Neural cell (in vitro differentiated cells): ENCODE data around the gene SNTG2. TPM values are rescaled to one million over a fixed set of nuclear protein-coding genes. Genes with fewer than 3 reads are reported as not detected.
"Not testable (repeated sequence)": the region's sequence is repeated elsewhere in the genome, so short reads cannot be mapped to it uniquely, and the experiment has no call there.

Experiments
- H2AFZ ChIP-seq: fragments of 200-600, 300-800 bp; sonication (generic), shearing (Covaris generic); 2 replicates; pipeline ENCODE4 v1.6.0; 2014; ENCODE audit warnings: low read depth, mild to moderate bottlenecking, antibody characterized with exemption, low read length, moderate library complexity
- H3F3A ChIP-seq: fragments of 200-600 bp; shearing (Covaris generic); 2 replicates; pipeline ENCODE4 v1.6.1; 2016; ENCODE audit warnings: mild to moderate bottlenecking, moderate library complexity, mixed read lengths, antibody characterized with exemption, low read length; ENCODE audit not compliant: insufficient read depth, poor library complexity, severe bottlenecking
- H3K27ac ChIP-seq: fragments of 200-600, 300-800 bp; sonication (generic), shearing (Covaris generic); 2 replicates; pipeline ENCODE4 v1.5.1; 2014; ENCODE audit warnings: mild to moderate bottlenecking, low read length, moderate library complexity
- H3K27me3 ChIP-seq: fragments of 300-800, 200-600 bp; sonication (generic), shearing (Covaris generic); 2 replicates; pipeline ENCODE4 v1.6.0; 2014; ENCODE audit warnings: mild to moderate bottlenecking, low read depth, low read length, moderate library complexity; ENCODE audit not compliant: insufficient read depth
- H3K36me3 ChIP-seq: fragments of 300-800, 200-600 bp; sonication (generic), shearing (Covaris generic); 2 replicates; pipeline ENCODE4 v1.5.1; 2014; ENCODE audit warnings: mild to moderate bottlenecking, antibody characterized with exemption, low read length, moderate library complexity; ENCODE audit not compliant: insufficient read depth
- H3K4me2 ChIP-seq: fragments of 300-800, 200-600 bp; sonication (generic), shearing (Covaris generic); 2 replicates; pipeline ENCODE4 v1.6.0; 2014; ENCODE audit warnings: mild to moderate bottlenecking, low read length
- H3K4me3 ChIP-seq: fragments of 300-800, 200-600 bp; sonication (generic), shearing (Covaris generic); 2 replicates; pipeline ENCODE4 v1.5.1; 2014; ENCODE audit warnings: mild to moderate bottlenecking, low read length, moderate library complexity
- H3K79me2 ChIP-seq: fragments of 200-600 bp; shearing (Covaris generic); replicated peaks from 2 replicates; pipeline ENCODE4 v1.6.0; 2014; ENCODE audit warnings: mild to moderate bottlenecking, low read length, moderate library complexity; ENCODE audit not compliant: insufficient read depth
- H3K9ac ChIP-seq: fragments of 300-800, 200-600 bp; sonication (generic), shearing (Covaris generic); 2 replicates; pipeline ENCODE4 v1.6.1; 2016; ENCODE audit warnings: mild to moderate bottlenecking, low read length, mixed read lengths
- H3K9me2 ChIP-seq: fragments of 200-600 bp; shearing (Covaris generic); 2 replicates; pipeline ENCODE4 v1.6.1; 2016; ENCODE audit warnings: mild to moderate bottlenecking, low read length, mixed read lengths; ENCODE audit not compliant: insufficient read depth
- H3K9me3 ChIP-seq: fragments of 200-600, 300-800 bp; sonication (generic), shearing (Covaris generic); 2 replicates; pipeline ENCODE4 v1.6.1; 2016; ENCODE audit warnings: mild to moderate bottlenecking, mixed run types, low read length, moderate library complexity, mixed read lengths
- H4K20me1 ChIP-seq: fragments of 200-600 bp; shearing (Covaris generic); 2 replicates; pipeline ENCODE4 v1.6.1; 2016; ENCODE audit warnings: mild to moderate bottlenecking, mixed run types; ENCODE audit not compliant: insufficient read depth
- EP300 ChIP-seq: fragments of 450-650 bp; conservative IDR thresholded peaks from 2 replicates; pipeline ENCODE4 v1.6.1; 2014; ENCODE audit warnings: antibody characterized with exemption, mild to moderate bottlenecking, moderate library complexity; ENCODE audit not compliant: poor library complexity, severe bottlenecking
- EZH2 ChIP-seq: fragments of 200-600, 300-800 bp; shearing (Covaris generic), sonication (generic); IDR thresholded peaks from 2 replicates; pipeline ENCODE4 v1.6.1; 2014; ENCODE audit warnings: antibody characterized with exemption, low read length, borderline replicate concordance, mild to moderate bottlenecking; ENCODE audit not compliant: insufficient read depth, poor library complexity, severe bottlenecking
- MXI1 ChIP-seq: fragments of 450-650 bp; conservative IDR thresholded peaks from 2 replicates; pipeline ENCODE4 v1.6.1; 2014; ENCODE audit warnings: antibody characterized with exemption, mild to moderate bottlenecking; ENCODE audit not compliant: poor library complexity, severe bottlenecking
- POLR2AphosphoS5 ChIP-seq: IDR thresholded peaks from 2 replicates; pipeline ENCODE4 v1.6.1; 2012
- RAD21 ChIP-seq: fragments of 450-650 bp; conservative IDR thresholded peaks from 2 replicates; pipeline ENCODE4 v1.6.1; 2014; ENCODE audit warnings: antibody characterized with exemption, mild to moderate bottlenecking, moderate library complexity
- SMC3 ChIP-seq: fragments of 450-650 bp; conservative IDR thresholded peaks from 2 replicates; pipeline ENCODE4 v1.6.1; 2014; ENCODE audit warnings: antibody characterized with exemption, mild to moderate bottlenecking, moderate library complexity; ENCODE audit not compliant: poor library complexity
- TAF1 ChIP-seq: IDR thresholded peaks from 2 replicates; pipeline ENCODE4 v1.6.1; 2012; ENCODE audit warnings: low read depth
- polyA plus RNA-seq: library from polyadenylated mRNA; depleted of rRNA; stranded (reverse); fragments of >200 nt; gene quantifications from 2 replicates; pipeline ENCODE4 v1.2.3, GENCODE V29; 2014
- TF ChIP-seq, protein P1 (sequence below): IDR thresholded peaks from 2 replicates; pipeline ENCODE4 v1.6.1; 2012; ENCODE audit warnings: borderline replicate concordance
- TF ChIP-seq, protein P2 (sequence below): fragments of 450-650 bp; IDR thresholded peaks from 2 replicates; pipeline ENCODE4 v1.5.1; 2014; ENCODE audit warnings: antibody characterized with exemption, mild to moderate bottlenecking, moderate library complexity; ENCODE audit not compliant: poor library complexity, severe bottlenecking

SNTG2 gene
- polyA plus RNA-seq, 1 donor from 2014 or later, result not detected

DNA sequence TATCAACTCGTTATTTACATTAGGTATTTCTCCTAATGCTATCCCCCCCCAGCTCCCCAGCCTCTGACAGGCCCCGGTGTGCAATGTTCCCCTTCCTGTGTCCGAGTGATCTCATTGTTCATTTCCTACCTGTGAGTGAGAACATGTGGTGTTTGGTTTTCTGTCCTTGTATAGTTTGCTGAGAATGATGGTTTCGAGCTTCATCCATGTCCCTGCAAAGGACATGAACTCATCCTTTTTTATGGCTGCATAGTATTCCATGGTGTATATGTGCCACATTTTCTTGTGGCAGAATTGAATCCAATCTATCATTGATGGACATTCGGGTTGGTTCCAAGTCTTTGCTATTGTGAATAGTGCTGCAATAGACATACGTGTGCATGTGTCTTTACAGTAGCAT, 439.5 kb downstream of the SNTG2 start:
- not testable (repeated sequence) for H3K9me2 ChIP-seq, H3K79me2 ChIP-seq, H3K27ac ChIP-seq, H3K27me3 ChIP-seq, H2AFZ ChIP-seq, H3K36me3 ChIP-seq, H3F3A ChIP-seq, H3K9me3 ChIP-seq, H3K4me3 ChIP-seq, H4K20me1 ChIP-seq, H3K4me2 ChIP-seq, H3K9ac ChIP-seq

DNA sequence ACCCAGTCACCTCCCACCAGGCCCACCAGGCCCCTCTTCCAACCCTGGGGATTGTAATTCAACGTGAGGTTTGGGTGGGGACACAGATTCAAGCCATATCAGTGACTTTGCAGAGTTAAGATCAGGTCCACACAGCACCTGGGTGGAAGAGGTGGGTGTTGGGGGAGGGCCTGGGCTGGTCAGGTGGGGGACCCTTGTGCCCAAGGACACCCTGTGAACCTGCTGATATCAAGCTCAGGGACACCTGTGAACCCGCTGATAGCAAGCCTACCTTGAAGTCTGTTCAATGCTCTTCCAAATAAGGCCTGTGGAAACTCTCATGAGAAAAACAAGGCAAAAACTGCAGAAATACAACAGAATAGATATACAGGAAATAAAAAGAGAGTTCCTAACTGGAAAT, 442.7 kb downstream of the SNTG2 start:
- Histone ChIP-seq H3K36me3 (no peaks in the 10 kb centered on the region), H3K9ac (no peak overlapping the region), H3K9me3 (no peaks in the 10 kb centered on the region), H3K79me2 (no peaks in the 10 kb centered on the region), H3K9me2 (no peaks in the 10 kb centered on the region), H3K4me3 (no peak overlapping the region), H3K27me3 (no peaks in the 10 kb centered on the region), H3K27ac (no peak overlapping the region), H2AFZ (no peak overlapping the region), H3F3A (no peaks in the 10 kb centered on the region), H4K20me1 (no peaks in the 10 kb centered on the region), H3K4me2 (no peak overlapping the region)
- TF ChIP-seq MXI1, result no peak
- TF ChIP-seq TAF1, result no peak
- no peak for TF ChIP-seq EP300
- TF ChIP-seq RAD21, result no peak

DNA sequence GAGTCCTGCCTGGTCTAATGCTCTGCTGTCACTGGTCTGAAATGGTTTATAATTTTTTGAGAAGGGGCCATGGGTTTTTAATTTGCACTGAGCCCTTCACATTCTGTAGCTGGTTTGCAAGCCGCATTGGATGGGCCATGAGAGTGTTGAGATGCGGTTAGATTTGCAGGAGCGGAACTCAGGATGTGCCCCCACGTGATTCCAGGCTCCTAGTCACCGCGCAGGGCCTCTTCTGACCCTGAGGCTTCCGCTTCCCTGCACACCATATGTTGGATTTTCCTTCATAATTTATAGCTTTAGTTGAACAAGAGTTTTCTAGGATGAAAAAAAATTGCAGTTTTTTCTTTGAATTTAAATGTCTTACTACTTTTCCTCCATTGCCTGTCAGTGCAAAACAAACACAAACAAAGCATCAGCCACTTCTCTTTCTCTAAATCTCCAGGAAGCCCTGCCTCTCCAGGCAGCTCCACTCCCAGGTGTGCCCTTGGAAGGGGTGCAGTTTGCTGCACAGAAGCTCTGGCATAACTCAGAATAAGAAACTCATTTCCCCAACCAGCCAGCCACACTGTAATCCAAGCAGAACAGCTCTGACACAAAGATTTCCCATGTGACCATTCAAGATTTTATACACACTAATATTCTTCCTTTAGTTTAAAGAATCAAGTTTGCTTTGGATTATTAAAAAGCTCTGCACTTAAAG, 444.2 kb downstream of the SNTG2 start:
- no peak overlapping the region for H3K9ac ChIP-seq

More for the DNA sequence above, 444.2 kb downstream of the SNTG2 start:
- Histone ChIP-seq H3K4me3 (no peak overlapping the region), H3K4me2 (no peak overlapping the region), H4K20me1 (no peaks in the 10 kb centered on the region), H3K9me2 (no peaks in the 10 kb centered on the region), H2AFZ (no peak overlapping the region), H3K27me3 (no peaks in the 10 kb centered on the region), H3K27ac (no peak overlapping the region), H3K79me2 (no peaks in the 10 kb centered on the region), H3F3A (no peaks in the 10 kb centered on the region), H3K36me3 (no peaks in the 10 kb centered on the region), H3K9me3 (no peaks in the 10 kb centered on the region)
- no peak for TF ChIP-seq EZH2
- no peak for TF ChIP-seq POLR2AphosphoS5
- TF ChIP-seq RAD21, result no peak
- no peak for TF ChIP-seq SMC3
- TF ChIP-seq, protein P1, sequence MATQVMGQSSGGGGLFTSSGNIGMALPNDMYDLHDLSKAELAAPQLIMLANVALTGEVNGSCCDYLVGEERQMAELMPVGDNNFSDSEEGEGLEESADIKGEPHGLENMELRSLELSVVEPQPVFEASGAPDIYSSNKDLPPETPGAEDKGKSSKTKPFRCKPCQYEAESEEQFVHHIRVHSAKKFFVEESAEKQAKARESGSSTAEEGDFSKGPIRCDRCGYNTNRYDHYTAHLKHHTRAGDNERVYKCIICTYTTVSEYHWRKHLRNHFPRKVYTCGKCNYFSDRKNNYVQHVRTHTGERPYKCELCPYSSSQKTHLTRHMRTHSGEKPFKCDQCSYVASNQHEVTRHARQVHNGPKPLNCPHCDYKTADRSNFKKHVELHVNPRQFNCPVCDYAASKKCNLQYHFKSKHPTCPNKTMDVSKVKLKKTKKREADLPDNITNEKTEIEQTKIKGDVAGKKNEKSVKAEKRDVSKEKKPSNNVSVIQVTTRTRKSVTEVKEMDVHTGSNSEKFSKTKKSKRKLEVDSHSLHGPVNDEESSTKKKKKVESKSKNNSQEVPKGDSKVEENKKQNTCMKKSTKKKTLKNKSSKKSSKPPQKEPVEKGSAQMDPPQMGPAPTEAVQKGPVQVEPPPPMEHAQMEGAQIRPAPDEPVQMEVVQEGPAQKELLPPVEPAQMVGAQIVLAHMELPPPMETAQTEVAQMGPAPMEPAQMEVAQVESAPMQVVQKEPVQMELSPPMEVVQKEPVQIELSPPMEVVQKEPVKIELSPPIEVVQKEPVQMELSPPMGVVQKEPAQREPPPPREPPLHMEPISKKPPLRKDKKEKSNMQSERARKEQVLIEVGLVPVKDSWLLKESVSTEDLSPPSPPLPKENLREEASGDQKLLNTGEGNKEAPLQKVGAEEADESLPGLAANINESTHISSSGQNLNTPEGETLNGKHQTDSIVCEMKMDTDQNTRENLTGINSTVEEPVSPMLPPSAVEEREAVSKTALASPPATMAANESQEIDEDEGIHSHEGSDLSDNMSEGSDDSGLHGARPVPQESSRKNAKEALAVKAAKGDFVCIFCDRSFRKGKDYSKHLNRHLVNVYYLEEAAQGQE, result no peak
- no peak for TF ChIP-seq MXI1
- TF ChIP-seq EP300, result no peak
- TF ChIP-seq, protein P2, sequence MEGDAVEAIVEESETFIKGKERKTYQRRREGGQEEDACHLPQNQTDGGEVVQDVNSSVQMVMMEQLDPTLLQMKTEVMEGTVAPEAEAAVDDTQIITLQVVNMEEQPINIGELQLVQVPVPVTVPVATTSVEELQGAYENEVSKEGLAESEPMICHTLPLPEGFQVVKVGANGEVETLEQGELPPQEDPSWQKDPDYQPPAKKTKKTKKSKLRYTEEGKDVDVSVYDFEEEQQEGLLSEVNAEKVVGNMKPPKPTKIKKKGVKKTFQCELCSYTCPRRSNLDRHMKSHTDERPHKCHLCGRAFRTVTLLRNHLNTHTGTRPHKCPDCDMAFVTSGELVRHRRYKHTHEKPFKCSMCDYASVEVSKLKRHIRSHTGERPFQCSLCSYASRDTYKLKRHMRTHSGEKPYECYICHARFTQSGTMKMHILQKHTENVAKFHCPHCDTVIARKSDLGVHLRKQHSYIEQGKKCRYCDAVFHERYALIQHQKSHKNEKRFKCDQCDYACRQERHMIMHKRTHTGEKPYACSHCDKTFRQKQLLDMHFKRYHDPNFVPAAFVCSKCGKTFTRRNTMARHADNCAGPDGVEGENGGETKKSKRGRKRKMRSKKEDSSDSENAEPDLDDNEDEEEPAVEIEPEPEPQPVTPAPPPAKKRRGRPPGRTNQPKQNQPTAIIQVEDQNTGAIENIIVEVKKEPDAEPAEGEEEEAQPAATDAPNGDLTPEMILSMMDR, result no peak
- no peak for TF ChIP-seq TAF1
